ENCODE results near the gene ITGA7. TPM values are rescaled to one million over a fixed set of nuclear protein-coding genes. Genes with fewer than 3 reads are reported as not detected.

The ITGA7 gene
- total and polyA plus RNA-seq, 2 experiments from 2014 or later: 2.0 to 7.2 TPM

- Histone ChIP-seq H3K9ac (no peak overlapping the region), H3K27me3 (replicated peaks; ENCODE audit: insufficient read depth) (no peaks in the 10 kb centered on the region), H3K4me3 (no peak overlapping the region), H3K27ac (no peak overlapping the region), H4K20me1 (ENCODE audit: insufficient read depth) (no peaks in the 10 kb centered on the region), H2AFZ (no peak overlapping the region), H3F3A (ENCODE audit: insufficient read depth) (no peaks in the 10 kb centered on the region), H3K79me2 (ENCODE audit: insufficient read depth) (no peaks in the 10 kb centered on the region), H3K9me2 (ENCODE audit: insufficient read depth) (no peaks in the 10 kb centered on the region), H3K4me1 (ENCODE audit: insufficient read depth) (0 out of 2 replicates have a peak, but pooled peaks cover 7% of the 10 kb centered on the region), H3K4me2 (ENCODE audit: unreplicated experiment) (no peak overlapping the region), H3K9me3 (ENCODE audit: low read depth) (no peaks in the 10 kb centered on the region), H3K36me3 (ENCODE audit: low read depth) (no peaks in the 10 kb centered on the region)
- in situ Hi-C loops (cut with MboI): no loop called here
- TF ChIP-seq EZH2 (IDR thresholded peaks at IDR 0.05; ENCODE audit: insufficient read depth, poor library complexity, severe bottlenecking): no peak
- no peak for TF ChIP-seq EZH2phosphoT487 (IDR thresholded peaks at IDR 0.05; ENCODE audit: insufficient read depth, low read depth)
- 62 to 74% methylated on average over 7 of the region's 7 CpGs for WGBS, 2 experiments (ENCODE audit: low coverage in 1 of 2, low lambda C conversion rate in 2 of 2, missing lambda C conversion rate in 2 of 2)
- no peak for DNase-seq
These were observed 10.0 kb downstream of the ITGA7 start for GRCh38 chr12:55697686-55698085.

GRCh38 chr12:55696796-55697462 lies 10.8 kb downstream of the ITGA7 start:
- no peaks in the 10 kb centered on the region for H3K79me2 ChIP-seq (ENCODE audit: insufficient read depth)
- H3K4me3 ChIP-seq: no peak overlapping the region
- H3K4me2 ChIP-seq (ENCODE audit: unreplicated experiment): no peak overlapping the region
- 0 out of 2 replicates have a peak, but pooled peaks cover 7% of the 10 kb centered on the region for H3K4me1 ChIP-seq (ENCODE audit: insufficient read depth)
- no peak for DNase-seq
- no peaks in the 10 kb centered on the region for H3K36me3 ChIP-seq (ENCODE audit: low read depth)
- no peaks in the 10 kb centered on the region for H3K27me3 ChIP-seq (replicated peaks; ENCODE audit: insufficient read depth)
- H2AFZ ChIP-seq: no peak overlapping the region
- H4K20me1 ChIP-seq (ENCODE audit: insufficient read depth): no peaks in the 10 kb centered on the region
- H3K27ac ChIP-seq: no peak overlapping the region
- H3F3A ChIP-seq (ENCODE audit: insufficient read depth): no peaks in the 10 kb centered on the region
- no peak overlapping the region for H3K9ac ChIP-seq
- H3K9me3 ChIP-seq (ENCODE audit: low read depth): no peaks in the 10 kb centered on the region
- no peaks in the 10 kb centered on the region for H3K9me2 ChIP-seq (ENCODE audit: insufficient read depth)
- in situ Hi-C loops (cut with MboI): no loop called here
- 76 to 86% methylated on average over 17 to 19 of the region's 19 CpGs for whole genome bisulfite sequencing, 2 experiments (ENCODE audit: low coverage in 1 of 2, low lambda C conversion rate in 2 of 2, missing lambda C conversion rate in 2 of 2)
- TF ChIP-seq EZH2phosphoT487 (IDR thresholded peaks at IDR 0.05; ENCODE audit: insufficient read depth, low read depth) (no peak), EZH2 (IDR thresholded peaks at IDR 0.05; ENCODE audit: insufficient read depth, poor library complexity, severe bottlenecking) (no peak)

- Histone ChIP-seq H3K36me3 (ENCODE audit: low read depth) (no peaks in the 10 kb centered on the region), H3K9me3 (ENCODE audit: low read depth) (no peaks in the 10 kb centered on the region), H3K9ac (no peak overlapping the region), H3K4me3 (no peak overlapping the region), H2AFZ (no peak overlapping the region), H3K27ac (no peak overlapping the region), H3K79me2 (ENCODE audit: insufficient read depth) (no peaks in the 10 kb centered on the region), H3F3A (ENCODE audit: insufficient read depth) (no peaks in the 10 kb centered on the region), H3K4me2 (ENCODE audit: unreplicated experiment) (no peak overlapping the region), H4K20me1 (ENCODE audit: insufficient read depth) (no peaks in the 10 kb centered on the region), H3K4me1 (ENCODE audit: insufficient read depth) (0 out of 2 replicates have a peak, but pooled peaks cover 7% of the 10 kb centered on the region), H3K9me2 (ENCODE audit: insufficient read depth) (no peaks in the 10 kb centered on the region), H3K27me3 (replicated peaks; ENCODE audit: insufficient read depth) (no peaks in the 10 kb centered on the region)
- 89 to 91% methylated on average over 6 of the region's 6 CpGs for WGBS, 2 experiments (ENCODE audit: low coverage in 1 of 2, low lambda C conversion rate in 2 of 2, missing lambda C conversion rate in 2 of 2)
- TF ChIP-seq EZH2 (IDR thresholded peaks at IDR 0.05; ENCODE audit: insufficient read depth, poor library complexity, severe bottlenecking) (no peak), EZH2phosphoT487 (IDR thresholded peaks at IDR 0.05; ENCODE audit: insufficient read depth, low read depth) (no peak)
- in situ Hi-C loops (cut with MboI): no loop called here
- DNase-seq: no peak
These were observed 11.6 kb downstream of the ITGA7 start for GRCh38 chr12:55696141-55696540.

- Histone ChIP-seq H3K36me3 (ENCODE audit: low read depth) (no peaks in the 10 kb centered on the region), H3K27me3 (replicated peaks; ENCODE audit: insufficient read depth) (no peaks in the 10 kb centered on the region), H3K79me2 (ENCODE audit: insufficient read depth) (no peaks in the 10 kb centered on the region), H3K9ac (no peak overlapping the region), H4K20me1 (ENCODE audit: insufficient read depth) (no peaks in the 10 kb centered on the region), H3K4me2 (ENCODE audit: unreplicated experiment) (no peak overlapping the region), H2AFZ (no peak overlapping the region), H3K4me1 (ENCODE audit: insufficient read depth) (0 out of 2 replicates have a peak, but pooled peaks cover under 1% of the 10 kb centered on the region), H3K4me3 (no peak overlapping the region), H3F3A (ENCODE audit: insufficient read depth) (no peaks in the 10 kb centered on the region), H3K9me2 (ENCODE audit: insufficient read depth) (no peaks in the 10 kb centered on the region), H3K27ac (no peak overlapping the region), H3K9me3 (ENCODE audit: low read depth) (no peaks in the 10 kb centered on the region)
- in situ Hi-C loops (cut with MboI): no loop called here
- no peak for TF ChIP-seq EZH2 (IDR thresholded peaks at IDR 0.05; ENCODE audit: insufficient read depth, poor library complexity, severe bottlenecking)
- no peak for TF ChIP-seq EZH2phosphoT487 (IDR thresholded peaks at IDR 0.05; ENCODE audit: insufficient read depth, low read depth)
- WGBS, 2 experiments (ENCODE audit: low coverage in 1 of 2, low lambda C conversion rate in 2 of 2, missing lambda C conversion rate in 2 of 2): 81 to 82% methylated on average over 7 of the region's 7 CpGs
- no peak for DNase-seq
These were observed 12.4 kb downstream of the ITGA7 start for GRCh38 chr12:55695349-55695748.

Data from GM23248 (cell line).